ENCODE data around the gene MRPL44.

The MRPL44 gene

GRCh38 chr2:223932816-223933800 is 24.2 kb upstream of the MRPL44 start:
- no peak overlapping the region for H3K4me3 ChIP-seq (ENCODE audit: insufficient read depth in 1 of 2, low read depth in 1 of 2, low read length in 2 of 2)
- no peak overlapping the region for H3K4ac ChIP-seq (ENCODE audit: low read depth in 1 of 2, low read length in 2 of 2)
- DNase-seq = no peak
- no peak overlapping the region for H3K18ac ChIP-seq (ENCODE audit: low read depth in 1 of 2, low read length in 2 of 2)
- peaks cover 13% of the 10 kb centered on the region for H3K4me1 ChIP-seq (ENCODE audit: control insufficient read depth, insufficient read depth, low read depth, low read length)
- no peak overlapping the region for H2AFZ ChIP-seq (ENCODE audit: low read depth, low read length)
- no peak overlapping the region for H2BK5ac ChIP-seq (ENCODE audit: low read depth, low read length, poor library complexity, severe bottlenecking)
- H2AK5ac ChIP-seq (ENCODE audit: low read length, severe bottlenecking) = no peak overlapping the region
- no peak overlapping the region for H4K8ac ChIP-seq (ENCODE audit: low read length)
- H2BK12ac ChIP-seq (ENCODE audit: low read length in 2 of 2) = no peak overlapping the region
- H3K27me3 ChIP-seq (ENCODE audit: control insufficient read depth in 1 of 2, insufficient read depth in 1 of 2, low read length in 2 of 2) = no peaks in the 10 kb centered on the region
- no peak overlapping the region for H3K23ac ChIP-seq (ENCODE audit: low read length in 2 of 2)
- no peak overlapping the region for H3K27ac ChIP-seq (ENCODE audit: low read length, poor library complexity, severe bottlenecking)
- 98% methylated on average over 5 of the region's 6 CpGs for WGBS
- H3K14ac ChIP-seq (ENCODE audit: low read length in 2 of 2) = no peak overlapping the region
- no peak overlapping the region for H2BK120ac ChIP-seq (ENCODE audit: low read depth, low read length)
- no peak overlapping the region for H3K4me2 ChIP-seq (ENCODE audit: low read length, poor library complexity, severe bottlenecking)
- no peaks in the 10 kb centered on the region for H3K9me3 ChIP-seq (ENCODE audit: control insufficient read depth, low read length)
- H3K36me3 ChIP-seq (ENCODE audit: control insufficient read depth in 1 of 2, insufficient read depth in 2 of 2, low read depth in 1 of 2, low read length in 2 of 2) = peaks cover 0 to 4% of the 10 kb centered on the region in 2 experiments
- H4K91ac ChIP-seq (ENCODE audit: low read length) = no peak overlapping the region
- H3K9ac ChIP-seq (ENCODE audit: low read length) = peak overlapping the region; percentile 46
- H2BK15ac ChIP-seq (ENCODE audit: low read depth, poor library complexity, severe bottlenecking) = no peak overlapping the region
- peaks cover 13% of the 10 kb centered on the region for H3K79me1 ChIP-seq (replicated peaks; ENCODE audit: low read length, poor library complexity, severe bottlenecking)

- H3K14ac ChIP-seq (ENCODE audit: low read length in 2 of 2) = no peak overlapping the region
- no peak overlapping the region for H3K4me2 ChIP-seq (ENCODE audit: low read length, poor library complexity, severe bottlenecking)
- H3K79me1 ChIP-seq (replicated peaks; ENCODE audit: low read length, poor library complexity, severe bottlenecking) = peaks cover 13% of the 10 kb centered on the region
- H4K8ac ChIP-seq (ENCODE audit: low read length) = no peak overlapping the region
- peaks cover 3% of the 10 kb centered on the region for H3K9me3 ChIP-seq (ENCODE audit: control insufficient read depth, low read length)
- H3K4me1 ChIP-seq (ENCODE audit: control insufficient read depth, insufficient read depth, low read depth, low read length) = peaks cover 13% of the 10 kb centered on the region
- no peak overlapping the region for H2BK12ac ChIP-seq (ENCODE audit: low read length in 2 of 2)
- 81% methylated on average over 6 of the region's 6 CpGs for WGBS
- no peak overlapping the region for H3K23ac ChIP-seq (ENCODE audit: low read length in 2 of 2)
- no peak overlapping the region for H3K27ac ChIP-seq (ENCODE audit: low read length, poor library complexity, severe bottlenecking)
- no peak overlapping the region for H4K91ac ChIP-seq (ENCODE audit: low read length)
- H3K4ac ChIP-seq (ENCODE audit: low read depth in 1 of 2, low read length in 2 of 2) = no peak overlapping the region
- no peak overlapping the region for H2BK120ac ChIP-seq (ENCODE audit: low read depth, low read length)
- H3K18ac ChIP-seq (ENCODE audit: low read depth in 1 of 2, low read length in 2 of 2) = no peak overlapping the region
- no peak for DNase-seq
- H3K4me3 ChIP-seq (ENCODE audit: insufficient read depth in 1 of 2, low read depth in 1 of 2, low read length in 2 of 2) = no peak overlapping the region
- no peak overlapping the region for H2BK15ac ChIP-seq (ENCODE audit: low read depth, poor library complexity, severe bottlenecking)
- H3K9ac ChIP-seq (ENCODE audit: low read length) = no peak overlapping the region
- H3K27me3 ChIP-seq (ENCODE audit: control insufficient read depth in 1 of 2, insufficient read depth in 1 of 2, low read length in 2 of 2) = no peaks in the 10 kb centered on the region
- H2AK5ac ChIP-seq (ENCODE audit: low read length, severe bottlenecking) = no peak overlapping the region
- H3K36me3 ChIP-seq (ENCODE audit: control insufficient read depth in 1 of 2, insufficient read depth in 2 of 2, low read depth in 1 of 2, low read length in 2 of 2) = peaks cover 0 to 2% of the 10 kb centered on the region in 2 experiments
- H2AFZ ChIP-seq (ENCODE audit: low read depth, low read length) = no peak overlapping the region
- no peak overlapping the region for H2BK5ac ChIP-seq (ENCODE audit: low read depth, low read length, poor library complexity, severe bottlenecking)
Observed at GRCh38 chr2:223934870-223935269, 22.4 kb upstream of the MRPL44 start.

- DNase-seq = no peak
- H3K14ac ChIP-seq (ENCODE audit: low read length in 2 of 2) = no peak overlapping the region
- H2BK12ac ChIP-seq (ENCODE audit: low read length in 2 of 2) = no peak overlapping the region
- no peak overlapping the region for H4K8ac ChIP-seq (ENCODE audit: low read length)
- H3K4me1 ChIP-seq (ENCODE audit: control insufficient read depth, insufficient read depth, low read depth, low read length) = peaks cover 10% of the 10 kb centered on the region
- no peak overlapping the region for H2BK120ac ChIP-seq (ENCODE audit: low read depth, low read length)
- H3K23ac ChIP-seq (ENCODE audit: low read length in 2 of 2) = no peak overlapping the region
- no peak overlapping the region for H4K91ac ChIP-seq (ENCODE audit: low read length)
- H3K4me2 ChIP-seq (ENCODE audit: low read length, poor library complexity, severe bottlenecking) = no peak overlapping the region
- no peak overlapping the region for H2AFZ ChIP-seq (ENCODE audit: low read depth, low read length)
- no peak overlapping the region for H3K9ac ChIP-seq (ENCODE audit: low read length)
- H3K79me1 ChIP-seq (replicated peaks; ENCODE audit: low read length, poor library complexity, severe bottlenecking) = peaks cover 9% of the 10 kb centered on the region
- H3K9me3 ChIP-seq (ENCODE audit: control insufficient read depth, low read length) = peaks cover 3% of the 10 kb centered on the region
- H2BK15ac ChIP-seq (ENCODE audit: low read depth, poor library complexity, severe bottlenecking) = no peak overlapping the region
- no peak overlapping the region for H2AK5ac ChIP-seq (ENCODE audit: low read length, severe bottlenecking)
- no peak overlapping the region for H3K18ac ChIP-seq (ENCODE audit: low read depth in 1 of 2, low read length in 2 of 2)
- no peak overlapping the region for H3K4me3 ChIP-seq (ENCODE audit: insufficient read depth in 1 of 2, low read depth in 1 of 2, low read length in 2 of 2)
- no peak overlapping the region for H2BK5ac ChIP-seq (ENCODE audit: low read depth, low read length, poor library complexity, severe bottlenecking)
- no peak overlapping the region for H3K4ac ChIP-seq (ENCODE audit: low read depth in 1 of 2, low read length in 2 of 2)
- H3K27ac ChIP-seq (ENCODE audit: low read length, poor library complexity, severe bottlenecking) = no peak overlapping the region
- H3K27me3 ChIP-seq (ENCODE audit: control insufficient read depth in 1 of 2, insufficient read depth in 1 of 2, low read length in 2 of 2) = no peaks in the 10 kb centered on the region
- peaks cover 0 to 2% of the 10 kb centered on the region in 2 experiments for H3K36me3 ChIP-seq (ENCODE audit: control insufficient read depth in 1 of 2, insufficient read depth in 2 of 2, low read depth in 1 of 2, low read length in 2 of 2)
Observed at GRCh38 chr2:223935459-223936125, 21.7 kb upstream of the MRPL44 start.

GRCh38 chr2:223936862-223937326 is 20.4 kb upstream of the MRPL44 start:
- H3K18ac ChIP-seq (ENCODE audit: low read depth in 1 of 2, low read length in 2 of 2) = no peak overlapping the region
- peaks cover 14% of the 10 kb centered on the region for H3K4me1 ChIP-seq (ENCODE audit: control insufficient read depth, insufficient read depth, low read depth, low read length)
- H2AFZ ChIP-seq (ENCODE audit: low read depth, low read length) = no peak overlapping the region
- no peak overlapping the region for H3K4me2 ChIP-seq (ENCODE audit: low read length, poor library complexity, severe bottlenecking)
- no peak overlapping the region for H2BK120ac ChIP-seq (ENCODE audit: low read depth, low read length)
- no peak for DNase-seq
- no peak overlapping the region for H2BK12ac ChIP-seq (ENCODE audit: low read length in 2 of 2)
- peaks cover 0 to 2% of the 10 kb centered on the region in 2 experiments for H3K36me3 ChIP-seq (ENCODE audit: control insufficient read depth in 1 of 2, insufficient read depth in 2 of 2, low read depth in 1 of 2, low read length in 2 of 2)
- H3K14ac ChIP-seq (ENCODE audit: low read length in 2 of 2) = no peak overlapping the region
- H3K9ac ChIP-seq (ENCODE audit: low read length) = peak overlapping the region; percentile 13
- peaks cover 8% of the 10 kb centered on the region for H3K79me1 ChIP-seq (replicated peaks; ENCODE audit: low read length, poor library complexity, severe bottlenecking)
- no peak overlapping the region for H3K23ac ChIP-seq (ENCODE audit: low read length in 2 of 2)
- no peak overlapping the region for H3K4ac ChIP-seq (ENCODE audit: low read depth in 1 of 2, low read length in 2 of 2)
- no peak overlapping the region for H4K91ac ChIP-seq (ENCODE audit: low read length)
- H3K4me3 ChIP-seq (ENCODE audit: insufficient read depth in 1 of 2, low read depth in 1 of 2, low read length in 2 of 2) = no peak overlapping the region
- no peak overlapping the region for H4K8ac ChIP-seq (ENCODE audit: low read length)
- no peaks in the 10 kb centered on the region for H3K27me3 ChIP-seq (ENCODE audit: control insufficient read depth in 1 of 2, insufficient read depth in 1 of 2, low read length in 2 of 2)
- WGBS = 43% methylated on average over 3 of the region's 5 CpGs
- no peak overlapping the region for H3K27ac ChIP-seq (ENCODE audit: low read length, poor library complexity, severe bottlenecking)
- H2AK5ac ChIP-seq (ENCODE audit: low read length, severe bottlenecking) = no peak overlapping the region
- H2BK15ac ChIP-seq (ENCODE audit: low read depth, poor library complexity, severe bottlenecking) = no peak overlapping the region
- H2BK5ac ChIP-seq (ENCODE audit: low read depth, low read length, poor library complexity, severe bottlenecking) = no peak overlapping the region
- peaks cover 3% of the 10 kb centered on the region for H3K9me3 ChIP-seq (ENCODE audit: control insufficient read depth, low read length)
